Activated gamma-delta T cell treated with anti-CD3 and anti-CD28 coated beads, Interleukin-2, amount 50 U/mL, for 16 hours (primary cell): ENCODE results near the gene GNAI3.

ENCODE experiments used
- DNase-seq: peaks from one replicate; pipeline ENCODE4 v3.0.0-alpha.2; 2020; ENCODE audit warnings: low read depth

GNAI3 gene

GRCh38 chr1:109598655-109599054 lies 50.2 kb downstream of the GNAI3 start:
- DNase-seq = no peak

DNA sequence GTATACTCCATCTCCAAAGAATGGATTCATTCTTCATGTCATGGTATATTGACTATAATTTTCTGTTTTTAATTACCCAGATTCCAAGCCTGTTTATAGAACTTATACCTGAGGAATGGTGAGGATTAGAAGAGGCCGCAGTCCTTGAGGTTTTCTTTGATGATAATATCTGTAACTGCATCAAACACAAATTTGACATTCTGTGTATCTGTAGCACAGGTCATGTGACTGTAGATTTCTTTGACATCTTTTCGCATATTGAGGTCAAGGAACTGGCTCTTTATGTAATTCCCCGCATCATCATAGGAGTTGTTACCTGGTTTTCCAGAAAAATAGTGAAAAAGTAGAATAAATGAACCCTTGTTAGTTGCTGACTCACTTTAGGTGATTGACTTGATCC lies 54.8 kb downstream of the GNAI3 start:
- DNase-seq = no peak

DNA sequence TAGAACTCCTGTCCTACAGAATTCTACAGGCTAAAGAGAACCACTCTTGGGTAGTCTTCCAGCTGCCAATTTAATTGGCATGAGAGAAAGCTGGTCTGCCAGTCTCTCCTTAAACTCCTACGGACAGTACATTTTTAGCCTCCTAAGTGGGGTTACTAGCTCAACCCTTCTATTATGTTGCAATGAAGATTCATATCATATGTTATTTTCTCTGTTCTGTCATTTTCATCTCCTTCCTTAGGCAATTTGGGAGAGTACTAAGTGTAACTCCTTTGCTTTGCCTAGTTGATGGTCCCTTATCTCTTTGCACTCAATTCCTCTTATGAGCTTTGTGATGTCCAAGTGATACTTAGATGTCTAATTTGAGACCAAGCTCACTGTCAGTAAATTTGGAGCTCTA lies 57.0 kb downstream of the GNAI3 start:
- no peak for DNase-seq

DNA sequence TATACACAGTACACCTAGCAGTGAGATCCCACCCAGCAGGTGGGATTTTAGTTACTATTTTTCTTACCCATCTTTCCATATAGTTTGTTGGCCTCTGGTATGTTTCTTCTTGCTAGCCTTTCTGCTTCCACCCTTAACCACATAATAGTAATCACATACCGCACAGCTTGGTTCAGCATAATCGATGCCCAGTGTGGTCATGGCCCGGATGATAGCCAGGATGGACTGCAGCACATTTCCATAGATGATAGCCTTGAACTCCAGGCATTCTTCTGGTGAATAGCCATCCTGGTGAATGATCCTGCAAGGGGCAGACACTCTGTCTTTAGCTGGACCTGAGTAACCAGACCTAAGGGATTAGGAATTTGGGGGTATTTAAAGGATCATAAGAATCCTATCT lies 61.5 kb downstream of the GNAI3 start:
- no peak for DNase-seq

- DNase-seq = no peak
Measured at GRCh38 chr1:109610609-109611307, 62.3 kb downstream of the GNAI3 start.

- DNase-seq = no peak
Measured at GRCh38 chr1:109611308-109611990, 63.0 kb downstream of the GNAI3 start.

- no peak for DNase-seq
Measured at GRCh38 chr1:109613361-109614147, 65.1 kb downstream of the GNAI3 start.

DNA sequence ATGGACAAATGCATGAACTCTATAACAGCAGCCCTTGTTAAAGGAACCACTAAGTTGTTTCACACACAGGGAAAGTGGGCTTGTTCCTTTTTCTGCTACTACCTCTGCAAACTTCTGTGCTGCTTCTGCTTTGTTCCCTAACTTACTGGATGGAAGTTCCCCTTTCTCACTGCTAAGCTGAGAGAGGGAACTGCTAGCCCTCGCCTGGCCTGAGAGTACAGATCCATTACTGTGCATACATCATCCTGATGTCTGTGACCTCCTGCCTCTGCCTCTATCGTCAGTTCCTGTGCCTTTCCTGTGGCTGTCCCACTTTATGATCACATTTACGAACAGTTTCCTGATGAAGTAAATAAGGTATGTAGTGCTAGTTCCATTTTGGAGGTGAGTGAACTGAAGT lies 67.5 kb downstream of the GNAI3 start:
- no peak for DNase-seq

- no peak for DNase-seq
Measured at GRCh38 chr1:109616391-109616790, 68.0 kb downstream of the GNAI3 start.

- DNase-seq = no peak
Measured at GRCh38 chr1:109617291-109617801, 68.9 kb downstream of the GNAI3 start.

GRCh38 chr1:109618661-109619575 lies 70.5 kb downstream of the GNAI3 start:
- no peak for DNase-seq

DNA sequence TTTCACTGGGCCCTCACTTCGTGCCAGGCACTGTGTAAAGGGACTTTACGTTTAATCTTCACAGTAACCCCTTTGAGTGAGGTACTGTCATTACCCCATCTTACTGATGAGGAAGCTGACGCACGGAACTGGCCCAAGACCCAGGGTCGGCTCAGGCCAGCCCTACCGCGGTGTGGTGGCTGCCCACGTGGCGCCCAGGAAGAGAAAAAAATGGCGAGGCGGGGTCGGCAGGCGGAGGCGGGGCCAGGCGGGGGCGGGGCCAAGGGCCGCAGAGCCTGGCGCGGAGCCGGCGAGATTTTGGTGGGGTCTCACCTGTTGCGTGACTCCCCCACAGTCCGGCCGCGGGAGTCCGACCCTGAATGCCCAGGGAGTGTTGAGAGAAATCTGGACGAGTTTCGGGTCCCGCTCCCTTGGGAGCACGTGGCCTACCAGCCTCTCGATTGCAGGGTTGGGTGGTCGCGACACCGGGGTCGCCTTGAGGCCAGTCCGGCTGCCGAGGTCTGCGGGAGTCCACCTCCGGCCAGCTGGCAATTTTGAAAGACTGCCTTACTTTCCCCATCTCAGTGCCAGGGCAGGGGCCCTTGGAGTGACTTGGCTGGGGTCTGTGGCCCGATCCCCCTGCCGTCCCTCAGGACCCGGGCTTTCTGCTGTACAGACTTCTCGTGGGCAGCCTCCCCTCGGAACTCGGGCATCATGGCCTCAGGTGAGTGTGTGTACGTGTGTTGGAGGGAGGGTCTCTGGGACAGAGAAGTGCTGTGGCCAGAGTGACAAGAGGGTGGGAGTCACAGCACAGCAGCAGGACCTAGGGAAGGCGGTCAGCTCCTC lies 71.4 kb downstream of the GNAI3 start, which contains the start of the genes AMPD2 and GNAT2:
TSS of gene AMPD2 (plus strand) at position 262 of the 825 bp plus-strand sequence. CDS start 1,339 bp downstream, outside the sequence.
TSS of gene GNAT2 (minus strand) at position 41 of the 825 bp plus-strand sequence. CDS start 6,746 bp downstream, outside the sequence.
- DNase-seq = peak; percentile 54

DNA sequence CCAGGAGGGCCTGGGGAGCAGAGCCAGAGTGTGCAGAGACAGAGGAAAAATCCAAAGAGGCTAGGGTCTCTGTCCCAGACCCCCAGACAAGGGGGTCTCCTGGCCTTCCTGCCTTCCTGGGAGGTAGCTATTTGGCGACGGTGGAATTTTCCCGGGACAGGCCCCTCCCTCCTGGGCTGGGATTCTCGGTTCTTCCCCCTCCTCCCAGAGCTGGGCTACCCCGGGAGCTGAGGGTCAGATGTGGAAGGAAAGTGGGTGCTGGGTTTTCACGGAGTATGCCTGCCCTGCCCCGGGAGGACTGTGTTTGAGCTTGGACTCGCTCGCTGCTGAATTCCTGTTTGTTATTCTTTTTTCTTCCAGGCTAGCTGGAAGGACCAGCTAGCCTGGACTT lies 72.0 kb downstream of the GNAI3 start:
- DNase-seq = no peak

DNA sequence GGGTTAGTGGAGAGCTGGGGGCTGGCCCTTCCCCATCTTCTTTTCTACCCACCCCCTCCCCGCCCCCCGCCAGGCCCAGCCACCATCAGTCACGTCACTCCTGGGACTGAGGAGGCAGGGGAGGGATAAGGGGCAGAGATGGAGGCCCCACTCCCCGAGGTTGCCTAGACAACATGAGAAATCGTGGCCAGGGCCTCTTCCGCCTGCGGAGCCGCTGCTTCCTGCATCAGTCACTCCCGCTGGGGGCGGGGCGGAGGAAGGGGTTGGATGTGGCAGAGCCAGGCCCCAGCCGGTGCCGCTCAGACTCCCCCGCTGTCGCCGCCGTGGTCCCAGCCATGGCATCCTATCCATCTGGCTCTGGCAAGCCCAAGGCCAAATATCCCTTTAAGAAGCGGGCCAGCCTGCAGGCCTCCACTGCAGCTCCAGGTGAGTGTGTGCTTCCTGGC lies 72.4 kb downstream of the GNAI3 start:
- peak; percentile 94 for DNase-seq

DNA sequence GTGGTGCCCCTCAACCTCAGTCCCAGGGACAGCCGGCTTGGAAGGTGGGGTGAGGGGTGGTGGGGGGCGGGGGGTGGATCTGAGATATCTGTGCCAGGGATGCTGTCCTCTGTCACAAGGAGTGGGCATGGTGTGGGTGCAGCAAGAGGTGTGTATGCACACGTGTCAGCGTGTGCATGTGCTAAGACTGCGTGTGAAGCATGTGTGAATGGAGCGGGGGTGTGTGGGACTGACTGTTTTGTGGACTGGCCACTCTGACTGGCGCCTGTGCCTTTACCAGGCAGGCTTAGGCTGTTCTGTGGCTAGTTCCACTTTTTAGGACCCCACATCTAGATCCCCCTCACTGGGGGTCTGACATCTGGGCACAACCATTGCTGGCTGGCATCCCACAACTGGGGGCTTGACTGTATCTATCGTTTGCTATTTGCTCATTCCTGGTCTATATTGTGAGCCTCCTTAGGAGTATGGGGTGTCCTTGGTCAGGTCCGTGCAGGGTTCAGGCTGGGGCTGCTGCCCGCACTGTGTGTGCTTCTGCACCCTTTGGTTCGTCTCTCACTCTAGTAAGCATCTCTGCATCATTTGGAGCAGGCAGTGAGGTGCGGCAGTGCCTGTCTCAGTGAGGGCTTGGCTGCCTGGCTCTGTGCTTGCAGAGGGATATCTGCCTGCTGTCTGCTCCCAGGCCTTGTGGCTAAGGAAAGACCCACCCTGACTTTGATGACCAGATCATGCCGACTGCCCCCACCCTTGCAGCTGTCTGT lies 73.1 kb downstream of the GNAI3 start:
- no peak for DNase-seq

GRCh38 chr1:109622137-109622892 lies 73.9 kb downstream of the GNAI3 start:
- DNase-seq = no peak

GRCh38 chr1:109622895-109623294 lies 74.5 kb downstream of the GNAI3 start:
- no peak for DNase-seq

GRCh38 chr1:109623601-109624161 lies 75.3 kb downstream of the GNAI3 start:
- no peak for DNase-seq
